ENCODE data around the gene TUNAR.

GRCh38 chr14:95958105-95958504, 81.5 kb downstream of the TUNAR start:
- TF ChIP-seq CTCF (conservative IDR thresholded peaks at IDR 0.05; ENCODE audit: low read depth, low read length) (no peak), EZH2 (IDR thresholded peaks at IDR 0.05; ENCODE audit: borderline replicate concordance, low read depth, low read length, poor library complexity, severe bottlenecking) (no peak)

Measured in A673 (cell line).